ENCODE data around the gene CHMP4B.
A peak's percentile ranks its signal among the peaks of the same experiment; 100 is the strongest.

The CHMP4B gene

GRCh38 chr20:33822423-33822822, 11.3 kb downstream of the CHMP4B start:
- no peak for DNase-seq

- DNase-seq: no peak
Measured at GRCh38 chr20:33822991-33823390, 11.8 kb downstream of the CHMP4B start.

- no peak for DNase-seq
Measured at GRCh38 chr20:33824852-33825251, 13.7 kb downstream of the CHMP4B start.

GRCh38 chr20:33825340-33826269, 14.5 kb downstream of the CHMP4B start:
- DNase-seq: no peak

GRCh38 chr20:33826270-33826897, 15.2 kb downstream of the CHMP4B start:
- DNase-seq: no peak

- no peak for DNase-seq
Measured at GRCh38 chr20:33827109-33827508, 16.0 kb downstream of the CHMP4B start.

GRCh38 chr20:33827634-33828325, 16.6 kb downstream of the CHMP4B start:
- no peak for DNase-seq

GRCh38 chr20:33828326-33828844, 17.2 kb downstream of the CHMP4B start:
- DNase-seq: no peak

GRCh38 chr20:33828967-33829560, 17.9 kb downstream of the CHMP4B start:
- no peak for DNase-seq

GRCh38 chr20:33829636-33830035, 18.5 kb downstream of the CHMP4B start:
- DNase-seq: no peak

GRCh38 chr20:33830371-33830770, 19.2 kb downstream of the CHMP4B start:
- DNase-seq: no peak

- DNase-seq: no peak
Measured at GRCh38 chr20:33832103-33832804, 21.1 kb downstream of the CHMP4B start.

- DNase-seq: no peak
Measured at GRCh38 chr20:33833333-33833732, 22.2 kb downstream of the CHMP4B start.

GRCh38 chr20:33835615-33836172, 24.5 kb downstream of the CHMP4B start:
- no peak for DNase-seq

GRCh38 chr20:33836277-33836676, 25.1 kb downstream of the CHMP4B start:
- no peak for DNase-seq

GRCh38 chr20:33837096-33837830, 26.1 kb downstream of the CHMP4B start:
- DNase-seq: no peak

GRCh38 chr20:33838035-33838864, 27.1 kb downstream of the CHMP4B start:
- peak; percentile 15 for DNase-seq

- no peak for DNase-seq
Measured at GRCh38 chr20:33839591-33839990, 28.4 kb downstream of the CHMP4B start.

- no peak for DNase-seq
Measured at GRCh38 chr20:33840160-33840559, 29.0 kb downstream of the CHMP4B start.

- DNase-seq: no peak
Measured at GRCh38 chr20:33840759-33841435, 29.7 kb downstream of the CHMP4B start.
